ENCODE measurements around the gene CDC42BPG. TPM values are rescaled to one million over a fixed set of nuclear protein-coding genes. Genes with fewer than 3 reads are reported as not detected.
"Not testable (repeated sequence)": the region's sequence is repeated elsewhere in the genome, so short reads cannot be mapped to it uniquely, and the experiment has no call there.

The CDC42BPG gene
- total and polyA plus RNA-seq, 9 donors: 0.35 to 9.5 (median 3.2) TPM

- TF ChIP-seq CTCF (IDR thresholded peaks at IDR 0.05) (peak; percentile 94 to 98 (median 96)), EP300 (IDR thresholded peaks at IDR 0.05) (no peak), POLR2A (IDR thresholded peaks at IDR 0.05) (no peak)
- Histone ChIP-seq H3K36me3 (no peaks in the 10 kb centered on the region), H3K4me1 (ENCODE audit: insufficient read depth) (peaks cover 7% of the 10 kb centered on the region), H3K27me3 (no peaks in the 10 kb centered on the region), H3K9me3 (no peaks in the 10 kb centered on the region), H3K27ac (no peak overlapping the region), H3K4me3 (no peak overlapping the region)
- peak; percentile 91 to 96 (median 93) for DNase-seq
- intact Hi-C loops (cut with DNase I): loop anchor here (2.0 to 10.0 kb wide), 6 partner anchors 40 to 270 kb away; partner anchors contain the start of genes ARL2 (in 3 of the 4), ZNHIT2 (in 2 of the 4) and TM7SF2 (in 1 of the 4)
- 19 to 24% (median 21%) methylated on average over 13 of the region's 13 CpGs for WGBS, 3 donors
These were observed 2.7 kb upstream of the CDC42BPG start for GRCh38 chr11:64846998-64847666.

GRCh38 chr11:64845776-64846129, 1.3 kb upstream of the CDC42BPG start:
- not testable (repeated sequence) for H3K4me3 ChIP-seq; H3K9me3 ChIP-seq; H3K36me3 ChIP-seq; H3K27ac ChIP-seq; H3K27me3 ChIP-seq; H3K4me1 ChIP-seq (ENCODE audit: insufficient read depth); DNase-seq
- 70 to 87% (median 75%) methylated on average over 8 of the region's 8 CpGs for WGBS, 3 donors
- intact Hi-C loops (cut with DNase I): loop anchor here (2.0 to 10.0 kb wide), 8 partner anchors 42 to 272 kb away; partner anchors contain the start of genes ARL2 (in 3 of the 4), ZNHIT2 (in 2 of the 4) and TM7SF2 (in 1 of the 4)

- H3K27ac ChIP-seq: peak overlapping the region in 1 of 2 donors; percentile 66
- H3K27me3 ChIP-seq: no peaks in the 10 kb centered on the region
- TF ChIP-seq POLR2A (IDR thresholded peaks at IDR 0.05) (no peak), EP300 (IDR thresholded peaks at IDR 0.05) (no peak)
- peak overlapping the region; percentile 46 for H3K4me3 ChIP-seq
- no peaks in the 10 kb centered on the region for H3K36me3 ChIP-seq
- H3K4me1 ChIP-seq (ENCODE audit: insufficient read depth): peaks cover 7% of the 10 kb centered on the region
- H3K9me3 ChIP-seq: no peaks in the 10 kb centered on the region
- WGBS, 3 donors: 13 to 19% (median 13%) methylated on average over 9 of the region's 9 CpGs
- peak in 3 of 5 donors; percentile 40 to 59 (median 51) for DNase-seq
- intact Hi-C loops (cut with DNase I): loop anchor here (2.0 to 10.0 kb wide), 7 partner anchors 42 to 272 kb away; partner anchors contain the start of genes ARL2 (in 3 of the 4), ZNHIT2 (in 2 of the 4) and TM7SF2 (in 1 of the 4)
These were observed 799 bp upstream of the CDC42BPG start for GRCh38 chr11:64845129-64845775.

- TF ChIP-seq CTCF (IDR thresholded peaks at IDR 0.05) (no peak), POLR2A (IDR thresholded peaks at IDR 0.05) (no peak), EP300 (IDR thresholded peaks at IDR 0.05) (no peak)
- no peaks in the 10 kb centered on the region for H3K9me3 ChIP-seq
- H3K27ac ChIP-seq: peak overlapping the region; percentile 28 to 66
- WGBS, 3 donors: 53 to 57% (median 55%) methylated on average over 26 to 27 of the region's 27 CpGs
- H3K36me3 ChIP-seq: no peaks in the 10 kb centered on the region
- H3K4me1 ChIP-seq (ENCODE audit: insufficient read depth): peaks cover 7% of the 10 kb centered on the region
- H3K27me3 ChIP-seq: no peaks in the 10 kb centered on the region
- intact Hi-C loops (cut with DNase I): loop anchor here (2.0 to 10.0 kb wide), 6 partner anchors 45 to 278 kb away; partner anchors contain the start of genes ARL2 (in 3 of the 4), FAU (in 1 of the 4), MRPL49 (in 1 of the 4) and TM7SF2 (in 1 of the 4)
- DNase-seq: peak in 2 of 5 donors; percentile 53 to 58
- peak overlapping the region; percentile 46 for H3K4me3 ChIP-seq
These were observed 645 bp downstream of the CDC42BPG start for GRCh38 chr11:64843686-64844329.
